GM19324 (cell line): ENCODE data around the gene KCNK2.

Source experiments
- ATAC-seq: cut with Tn5 transposase; IDR thresholded peaks from one replicate; pipeline ENCODE4 v1.9.1; 2021; ENCODE audit warnings: mild to moderate bottlenecking, moderate library complexity; ENCODE audit not compliant: unreplicated experiment, low FRiP score

KCNK2 gene

GRCh38 chr1:215094381-215094780 lies 11.8 kb downstream of the KCNK2 start:
- ATAC-seq, result no peak

DNA sequence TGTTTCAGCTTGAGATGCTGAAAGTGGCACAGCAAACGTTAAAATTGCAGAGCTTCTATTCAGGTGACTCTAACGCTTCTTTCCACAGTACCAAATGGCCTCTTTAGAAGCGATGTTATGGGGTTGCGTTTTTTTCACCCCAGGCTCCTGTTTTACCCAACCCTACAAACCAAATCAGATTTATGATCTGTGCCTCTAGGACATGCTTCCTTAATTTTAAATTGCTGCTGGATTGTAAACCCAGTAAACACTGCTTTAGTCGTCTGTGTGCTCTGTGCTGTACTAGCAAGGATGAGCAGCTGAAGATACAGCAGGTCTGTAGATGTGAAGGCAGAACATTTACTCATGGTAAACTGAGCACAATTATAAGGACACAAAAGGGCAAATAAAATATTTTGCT lies 13.0 kb downstream of the KCNK2 start:
- no peak for ATAC-seq

- no peak for ATAC-seq
Measured at GRCh38 chr1:215101511-215101910, 19.0 kb downstream of the KCNK2 start.

DNA sequence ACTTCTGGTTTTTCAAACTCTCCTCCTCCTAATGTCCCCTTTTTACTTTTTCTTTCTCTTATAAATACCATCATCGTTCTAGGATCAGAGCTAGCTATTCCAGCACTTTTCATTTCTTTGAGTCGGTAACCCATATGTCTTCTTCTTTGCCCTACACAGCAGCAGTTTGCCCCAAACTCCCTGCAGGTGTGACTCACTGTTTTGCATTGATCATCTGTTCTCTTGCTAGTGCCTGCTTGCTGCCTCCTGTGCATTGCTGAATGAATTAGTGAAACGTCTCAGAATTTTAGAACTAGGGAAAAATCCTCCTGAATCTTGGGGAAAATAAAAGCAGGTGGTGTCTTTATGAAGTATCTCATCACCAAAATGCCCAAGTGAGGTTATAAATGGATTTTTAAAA lies 21.7 kb downstream of the KCNK2 start:
- no peak for ATAC-seq

DNA sequence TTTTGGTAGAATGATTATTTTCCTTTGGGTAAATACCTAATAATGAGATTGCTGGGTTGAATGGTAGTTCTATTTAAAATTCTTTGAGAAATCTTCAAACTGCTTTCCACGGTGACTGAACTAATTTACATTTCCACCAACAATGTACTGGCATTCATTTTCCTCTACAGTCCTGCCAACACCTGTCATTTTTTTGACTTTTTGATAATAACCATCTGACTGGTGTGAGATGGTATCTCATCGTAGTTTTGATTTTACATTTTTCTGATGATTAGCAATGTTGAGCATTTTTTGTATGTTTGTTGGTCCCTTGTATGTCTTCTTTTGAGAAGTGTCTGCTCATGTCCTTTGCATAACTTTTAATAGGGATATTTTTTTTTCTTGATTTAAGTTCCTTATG lies 23.5 kb downstream of the KCNK2 start:
- ATAC-seq, result no peak

- no peak for ATAC-seq
Measured at GRCh38 chr1:215109171-215109570, 26.6 kb downstream of the KCNK2 start.

GRCh38 chr1:215111916-215112315 lies 29.4 kb downstream of the KCNK2 start:
- no peak for ATAC-seq

DNA sequence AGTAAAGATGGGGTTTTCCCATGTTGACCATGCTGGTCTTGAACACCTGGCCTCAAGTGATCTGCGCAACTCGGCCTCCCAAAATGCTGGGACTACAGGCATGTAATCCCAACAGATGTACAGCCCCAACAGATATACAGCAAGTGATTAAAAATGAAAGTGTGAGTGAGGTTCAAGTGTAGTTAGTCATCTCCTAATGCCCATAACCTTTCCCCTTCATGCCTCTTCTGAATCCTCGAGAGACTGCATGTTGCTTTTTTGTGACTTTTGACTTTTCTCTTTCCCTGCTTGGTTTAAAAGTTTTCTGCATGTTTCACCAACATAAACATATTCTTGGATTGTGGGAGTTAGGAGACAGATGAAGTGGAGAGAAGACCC lies 31.2 kb downstream of the KCNK2 start:
- no peak for ATAC-seq

DNA sequence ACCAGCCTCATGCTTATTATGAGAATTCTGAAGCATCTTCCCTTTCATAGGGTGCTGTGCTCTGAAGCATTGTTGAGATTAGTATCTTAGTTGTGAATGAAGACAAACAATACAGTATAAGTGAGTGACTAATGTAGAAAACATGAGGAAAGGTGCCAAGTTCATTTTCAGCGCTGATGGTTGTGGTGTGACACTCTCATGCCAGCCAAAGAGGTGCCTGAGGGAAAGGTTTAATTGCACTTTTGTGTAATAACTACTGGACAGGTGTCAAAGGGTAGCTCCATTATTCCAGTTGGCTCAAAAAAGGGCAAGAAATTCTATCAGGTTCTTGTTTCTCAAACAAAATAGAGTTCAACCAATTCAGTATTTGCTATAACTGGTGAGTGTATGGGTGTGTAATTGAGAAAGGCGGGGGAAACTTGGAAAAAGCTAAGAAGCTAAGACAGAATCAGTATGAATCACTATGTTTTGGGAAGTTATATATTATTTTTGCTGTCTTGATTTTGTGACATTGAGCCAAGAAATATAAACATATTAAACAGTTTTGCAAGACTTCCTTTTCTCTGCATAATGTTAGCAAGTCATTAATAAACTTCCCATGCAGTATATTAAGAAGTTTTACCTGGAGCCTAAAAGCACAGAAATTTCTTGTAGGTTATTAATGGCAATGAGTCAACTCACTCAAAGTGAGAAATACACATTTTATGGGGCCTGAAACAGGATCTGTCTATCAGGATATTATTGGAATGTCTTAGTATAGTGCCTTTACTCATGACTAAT lies 31.8 kb downstream of the KCNK2 start:
- ATAC-seq, result no peak

DNA sequence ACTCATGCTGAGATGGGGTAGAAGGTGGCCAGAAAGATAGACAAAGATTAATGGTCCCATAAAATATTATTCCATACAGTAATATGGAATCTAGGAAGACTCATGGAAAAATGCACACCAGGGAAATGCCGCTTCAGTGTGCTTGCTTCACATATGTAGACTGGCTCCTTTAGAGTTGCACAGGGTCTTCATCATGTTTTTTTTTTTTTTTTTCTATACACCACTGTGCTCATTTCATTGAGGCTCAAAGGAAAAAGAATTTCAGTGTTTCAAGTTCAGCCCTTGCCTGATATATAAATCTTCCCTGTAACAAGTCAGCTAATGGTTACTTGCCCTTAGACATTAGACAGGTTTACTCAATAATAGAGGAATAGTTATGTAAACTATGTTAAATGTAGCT lies 33.2 kb downstream of the KCNK2 start:
- ATAC-seq, result no peak

GRCh38 chr1:215118081-215118480 lies 35.5 kb downstream of the KCNK2 start:
- ATAC-seq, result no peak

DNA sequence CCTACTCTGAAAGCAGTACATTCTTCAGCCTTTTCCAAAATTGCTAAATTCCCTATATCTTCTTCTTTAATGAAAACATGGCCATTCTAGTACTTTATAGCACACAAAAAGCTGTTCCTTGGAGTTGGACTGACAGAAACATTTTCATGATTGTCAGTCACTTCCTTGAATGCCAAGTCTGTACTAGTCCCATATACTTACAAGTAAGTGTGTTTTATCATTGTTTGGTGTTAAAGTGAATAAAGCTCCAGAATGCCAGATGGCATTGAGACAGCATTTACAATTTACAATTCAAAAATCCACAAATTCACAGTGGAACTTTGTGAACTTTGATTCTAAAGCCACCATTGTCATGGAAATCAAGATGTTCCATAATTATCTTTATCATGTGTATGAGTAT lies 36.5 kb downstream of the KCNK2 start:
- no peak for ATAC-seq

- no peak for ATAC-seq
Measured at GRCh38 chr1:215119719-215120365, 37.3 kb downstream of the KCNK2 start.

DNA sequence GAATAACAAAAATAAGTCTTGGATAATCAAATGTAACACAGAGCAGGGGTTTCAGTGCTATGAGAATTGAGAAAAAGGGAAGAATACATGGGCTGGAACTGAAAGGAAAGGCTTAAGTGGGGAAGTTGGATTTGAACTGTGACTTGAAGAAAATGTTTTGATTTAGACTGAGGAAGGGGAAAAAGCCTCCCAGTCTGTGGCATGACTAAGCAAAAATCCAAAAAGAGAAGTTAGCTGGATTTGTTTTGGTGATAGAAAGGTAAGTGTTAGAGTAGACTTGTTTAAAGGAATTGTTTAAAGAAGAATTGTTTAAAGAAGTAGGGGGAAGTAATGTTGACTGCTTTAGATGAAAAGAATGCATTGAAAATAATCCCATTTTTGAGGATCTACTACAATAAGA lies 46.0 kb downstream of the KCNK2 start:
- no peak for ATAC-seq

GRCh38 chr1:215131291-215131690 lies 48.8 kb downstream of the KCNK2 start:
- no peak for ATAC-seq

- ATAC-seq, result no peak
Measured at GRCh38 chr1:215132156-215132555, 49.6 kb downstream of the KCNK2 start.

- no peak for ATAC-seq
Measured at GRCh38 chr1:215133532-215133931, 51.0 kb downstream of the KCNK2 start.

GRCh38 chr1:215137985-215138384 lies 55.4 kb downstream of the KCNK2 start:
- ATAC-seq, result no peak

DNA sequence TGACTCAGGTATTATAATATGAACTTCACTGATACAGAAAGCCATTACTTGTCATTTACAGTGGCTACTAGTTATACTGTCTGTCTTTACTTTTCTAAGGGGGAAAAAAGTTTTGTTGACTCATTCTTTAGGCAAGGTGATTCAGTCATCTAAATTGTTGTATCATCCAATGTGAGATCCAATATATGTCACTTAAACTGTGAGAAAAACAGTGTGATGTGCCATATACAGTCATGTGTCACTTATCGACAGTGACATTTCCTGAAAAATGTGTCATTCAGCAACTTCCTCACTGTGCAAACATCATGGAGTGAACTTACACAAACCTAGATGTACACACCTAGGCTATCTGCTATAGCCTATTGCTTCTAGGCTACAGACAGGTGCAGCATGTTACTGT lies 57.6 kb downstream of the KCNK2 start:
- ATAC-seq, result no peak

GRCh38 chr1:215141460-215141859 lies 58.9 kb downstream of the KCNK2 start:
- ATAC-seq, result no peak

DNA sequence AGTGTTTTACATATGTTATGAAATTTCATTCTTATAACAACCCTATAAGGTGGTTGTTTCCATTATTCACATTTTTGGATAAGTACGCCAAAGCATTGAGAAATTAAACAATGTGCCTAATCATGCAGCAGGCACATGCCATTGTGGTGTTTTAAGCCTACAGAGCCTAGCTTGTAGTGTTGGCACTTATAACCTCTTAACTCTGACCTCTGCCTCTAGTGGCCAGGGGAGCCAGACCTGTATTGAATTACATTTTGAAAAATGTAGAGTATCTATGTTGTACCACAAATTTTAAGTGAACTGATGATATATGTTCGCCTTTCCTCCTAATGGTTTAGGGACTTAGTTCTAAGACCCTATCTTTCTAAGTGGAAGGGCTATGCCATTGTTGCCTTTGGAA lies 61.0 kb downstream of the KCNK2 start:
- no peak for ATAC-seq

GRCh38 chr1:215146240-215146975 lies 63.9 kb downstream of the KCNK2 start:
- no peak for ATAC-seq
